ENCODE results near the gene A3GALT2.

Gene A3GALT2

GRCh38 chr1:33336580-33336979, 15.7 kb upstream of the A3GALT2 start:
- no peak overlapping the region for H3K9ac ChIP-seq (ENCODE audit: low read length in 5 of 5)
- no peak overlapping the region for H3K4me3 ChIP-seq (ENCODE audit: low read depth in 1 of 5, low read length in 5 of 5)
- no peaks in the 10 kb centered on the region for H3K27me3 ChIP-seq (ENCODE audit: control insufficient read depth in 5 of 5, insufficient read depth in 4 of 5, low read length in 5 of 5)
- no peak overlapping the region for H3K27ac ChIP-seq (ENCODE audit: low read depth, low read length)
- H3K9me3 ChIP-seq (ENCODE audit: control insufficient read depth in 5 of 5, low read length in 5 of 5) = no peaks in the 10 kb centered on the region
- peaks cover 47 to 87% (median 69%) of the 10 kb centered on the region in 5 donors for H3K4me1 ChIP-seq (ENCODE audit: control insufficient read depth in 5 of 5, insufficient read depth in 5 of 5, low read length in 5 of 5)
- H3K36me3 ChIP-seq (ENCODE audit: control insufficient read depth in 5 of 5, insufficient read depth in 5 of 5, low read length in 5 of 5) = peaks cover 0 to 28% (median 18%) of the 10 kb centered on the region in 5 donors

- Histone ChIP-seq H3K4me3 (ENCODE audit: low read depth in 1 of 5, low read length in 5 of 5) (no peak overlapping the region), H3K4me1 (ENCODE audit: control insufficient read depth in 5 of 5, insufficient read depth in 5 of 5, low read length in 5 of 5) (peaks cover 37 to 74% (median 56%) of the 10 kb centered on the region in 5 donors), H3K27me3 (ENCODE audit: control insufficient read depth in 5 of 5, insufficient read depth in 4 of 5, low read length in 5 of 5) (no peaks in the 10 kb centered on the region), H3K27ac (ENCODE audit: low read depth, low read length) (peak overlapping the region; percentile 15), H3K9me3 (ENCODE audit: control insufficient read depth in 5 of 5, low read length in 5 of 5) (no peaks in the 10 kb centered on the region), H3K36me3 (ENCODE audit: control insufficient read depth in 5 of 5, insufficient read depth in 5 of 5, low read length in 5 of 5) (peaks cover 7 to 41% (median 34%) of the 10 kb centered on the region in 5 donors), H3K9ac (ENCODE audit: low read length in 5 of 5) (peak overlapping the region in 1 of 5 donors; percentile 8)
Measured at GRCh38 chr1:33335020-33335419, 14.1 kb upstream of the A3GALT2 start.

GRCh38 chr1:33334081-33334552, 13.2 kb upstream of the A3GALT2 start:
- no peak overlapping the region for H3K9ac ChIP-seq (ENCODE audit: low read length in 5 of 5)
- H3K27me3 ChIP-seq (ENCODE audit: control insufficient read depth in 5 of 5, insufficient read depth in 4 of 5, low read length in 5 of 5) = no peaks in the 10 kb centered on the region
- peaks cover 32 to 65% (median 47%) of the 10 kb centered on the region in 5 donors for H3K4me1 ChIP-seq (ENCODE audit: control insufficient read depth in 5 of 5, insufficient read depth in 5 of 5, low read length in 5 of 5)
- peaks cover 10 to 50% (median 43%) of the 10 kb centered on the region in 5 donors for H3K36me3 ChIP-seq (ENCODE audit: control insufficient read depth in 5 of 5, insufficient read depth in 5 of 5, low read length in 5 of 5)
- H3K27ac ChIP-seq (ENCODE audit: low read depth, low read length) = peak overlapping the region; percentile 15
- peak overlapping the region in 1 of 5 donors; percentile 36 for H3K4me3 ChIP-seq (ENCODE audit: low read depth in 1 of 5, low read length in 5 of 5)
- H3K9me3 ChIP-seq (ENCODE audit: control insufficient read depth in 5 of 5, low read length in 5 of 5) = no peaks in the 10 kb centered on the region

GRCh38 chr1:33332881-33333280, 12.0 kb upstream of the A3GALT2 start:
- Histone ChIP-seq H3K4me3 (ENCODE audit: low read depth in 1 of 5, low read length in 5 of 5) (no peak overlapping the region), H3K9me3 (ENCODE audit: control insufficient read depth in 5 of 5, low read length in 5 of 5) (no peaks in the 10 kb centered on the region), H3K27ac (ENCODE audit: low read depth, low read length) (no peak overlapping the region), H3K27me3 (ENCODE audit: control insufficient read depth in 5 of 5, insufficient read depth in 4 of 5, low read length in 5 of 5) (no peaks in the 10 kb centered on the region), H3K4me1 (ENCODE audit: control insufficient read depth in 5 of 5, insufficient read depth in 5 of 5, low read length in 5 of 5) (peaks cover 20 to 55% (median 34%) of the 10 kb centered on the region in 5 donors), H3K36me3 (ENCODE audit: control insufficient read depth in 5 of 5, insufficient read depth in 5 of 5, low read length in 5 of 5) (peaks cover 14 to 62% (median 55%) of the 10 kb centered on the region in 5 donors), H3K9ac (ENCODE audit: low read length in 5 of 5) (peak overlapping the region in 1 of 5 donors; percentile 7)

- Histone ChIP-seq H3K27ac (ENCODE audit: low read depth, low read length) (peak overlapping the region; percentile 14), H3K9ac (ENCODE audit: low read length in 5 of 5) (no peak overlapping the region), H3K27me3 (ENCODE audit: control insufficient read depth in 5 of 5, insufficient read depth in 4 of 5, low read length in 5 of 5) (no peaks in the 10 kb centered on the region), H3K36me3 (ENCODE audit: control insufficient read depth in 5 of 5, insufficient read depth in 5 of 5, low read length in 5 of 5) (peaks cover 14 to 67% (median 60%) of the 10 kb centered on the region in 5 donors), H3K9me3 (ENCODE audit: control insufficient read depth in 5 of 5, low read length in 5 of 5) (no peaks in the 10 kb centered on the region), H3K4me1 (ENCODE audit: control insufficient read depth in 5 of 5, insufficient read depth in 5 of 5, low read length in 5 of 5) (peaks cover 19 to 55% (median 33%) of the 10 kb centered on the region in 5 donors), H3K4me3 (ENCODE audit: low read depth in 1 of 5, low read length in 5 of 5) (no peak overlapping the region)
Measured at GRCh38 chr1:33332357-33332789, 11.5 kb upstream of the A3GALT2 start.

- Histone ChIP-seq H3K27ac (ENCODE audit: low read depth, low read length) (peak overlapping the region; percentile 14), H3K9me3 (ENCODE audit: control insufficient read depth in 5 of 5, low read length in 5 of 5) (no peaks in the 10 kb centered on the region), H3K27me3 (ENCODE audit: control insufficient read depth in 5 of 5, insufficient read depth in 4 of 5, low read length in 5 of 5) (no peaks in the 10 kb centered on the region), H3K4me1 (ENCODE audit: control insufficient read depth in 5 of 5, insufficient read depth in 5 of 5, low read length in 5 of 5) (peaks cover 22 to 54% (median 37%) of the 10 kb centered on the region in 5 donors), H3K9ac (ENCODE audit: low read length in 5 of 5) (no peak overlapping the region), H3K4me3 (ENCODE audit: low read depth in 1 of 5, low read length in 5 of 5) (no peak overlapping the region), H3K36me3 (ENCODE audit: control insufficient read depth in 5 of 5, insufficient read depth in 5 of 5, low read length in 5 of 5) (peaks cover 14 to 74% (median 65%) of the 10 kb centered on the region in 5 donors)
Measured at GRCh38 chr1:33331444-33332356, 10.8 kb upstream of the A3GALT2 start.

- peaks cover 22 to 54% (median 38%) of the 10 kb centered on the region in 5 donors for H3K4me1 ChIP-seq (ENCODE audit: control insufficient read depth in 5 of 5, insufficient read depth in 5 of 5, low read length in 5 of 5)
- no peaks in the 10 kb centered on the region for H3K9me3 ChIP-seq (ENCODE audit: control insufficient read depth in 5 of 5, low read length in 5 of 5)
- H3K36me3 ChIP-seq (ENCODE audit: control insufficient read depth in 5 of 5, insufficient read depth in 5 of 5, low read length in 5 of 5) = peaks cover 18 to 82% (median 73%) of the 10 kb centered on the region in 5 donors
- no peak overlapping the region for H3K9ac ChIP-seq (ENCODE audit: low read length in 5 of 5)
- H3K27me3 ChIP-seq (ENCODE audit: control insufficient read depth in 5 of 5, insufficient read depth in 4 of 5, low read length in 5 of 5) = no peaks in the 10 kb centered on the region
- no peak overlapping the region for H3K27ac ChIP-seq (ENCODE audit: low read depth, low read length)
- no peak overlapping the region for H3K4me3 ChIP-seq (ENCODE audit: low read depth in 1 of 5, low read length in 5 of 5)
Measured at GRCh38 chr1:33330906-33331305, 10.0 kb upstream of the A3GALT2 start.

GRCh38 chr1:33330361-33330890, 9.5 kb upstream of the A3GALT2 start:
- no peaks in the 10 kb centered on the region for H3K9me3 ChIP-seq (ENCODE audit: control insufficient read depth in 5 of 5, low read length in 5 of 5)
- no peak overlapping the region for H3K4me3 ChIP-seq (ENCODE audit: low read depth in 1 of 5, low read length in 5 of 5)
- H3K36me3 ChIP-seq (ENCODE audit: control insufficient read depth in 5 of 5, insufficient read depth in 5 of 5, low read length in 5 of 5) = peaks cover 20 to 86% (median 78%) of the 10 kb centered on the region in 5 donors
- no peaks in the 10 kb centered on the region for H3K27me3 ChIP-seq (ENCODE audit: control insufficient read depth in 5 of 5, insufficient read depth in 4 of 5, low read length in 5 of 5)
- no peak overlapping the region for H3K9ac ChIP-seq (ENCODE audit: low read length in 5 of 5)
- H3K27ac ChIP-seq (ENCODE audit: low read depth, low read length) = no peak overlapping the region
- H3K4me1 ChIP-seq (ENCODE audit: control insufficient read depth in 5 of 5, insufficient read depth in 5 of 5, low read length in 5 of 5) = peaks cover 22 to 53% (median 38%) of the 10 kb centered on the region in 5 donors

- Histone ChIP-seq H3K4me3 (ENCODE audit: low read depth in 1 of 5, low read length in 5 of 5) (no peak overlapping the region), H3K27me3 (ENCODE audit: control insufficient read depth in 5 of 5, insufficient read depth in 4 of 5, low read length in 5 of 5) (no peaks in the 10 kb centered on the region), H3K27ac (ENCODE audit: low read depth, low read length) (no peak overlapping the region), H3K9me3 (ENCODE audit: control insufficient read depth in 5 of 5, low read length in 5 of 5) (no peaks in the 10 kb centered on the region), H3K36me3 (ENCODE audit: control insufficient read depth in 5 of 5, insufficient read depth in 5 of 5, low read length in 5 of 5) (peaks cover 20 to 89% (median 85%) of the 10 kb centered on the region in 5 donors), H3K4me1 (ENCODE audit: control insufficient read depth in 5 of 5, insufficient read depth in 5 of 5, low read length in 5 of 5) (peaks cover 20 to 46% (median 33%) of the 10 kb centered on the region in 5 donors), H3K9ac (ENCODE audit: low read length in 5 of 5) (no peak overlapping the region)
Measured at GRCh38 chr1:33329600-33330305, 8.9 kb upstream of the A3GALT2 start.
